ENCODE data around the gene KRTAP20-4. TPM values are rescaled to one million over a fixed set of nuclear protein-coding genes. Genes with fewer than 3 reads are reported as not detected.

KRTAP20-4 gene
- total RNA-seq, result not detected

- no peak for ATAC-seq
These were observed at the start of gene KRTAP20-4 for GRCh38 chr21:30620522-30620921. Gene KRTAP20-4, plus strand, starts transcription at chr21:30620627.

GRCh38 chr21:30577766-30578165 lies 42.7 kb upstream of the KRTAP20-4 start:
- ATAC-seq, result no peak

GRCh38 chr21:30579346-30579745 lies 41.1 kb upstream of the KRTAP20-4 start:
- no peak for ATAC-seq

- ATAC-seq, result no peak
These were observed 40.3 kb upstream of the KRTAP20-4 start for GRCh38 chr21:30580132-30580531.

GRCh38 chr21:30582870-30583269 lies 37.6 kb upstream of the KRTAP20-4 start:
- no peak for ATAC-seq

- no peak for ATAC-seq
These were observed 30.1 kb upstream of the KRTAP20-4 start, which contains the start of gene KRTAP22-2 for GRCh38 chr21:30590297-30590696. Gene KRTAP22-2, minus strand, starts transcription at chr21:30590397.

GRCh38 chr21:30592140-30592539 lies 28.3 kb upstream of the KRTAP20-4 start, which contains the start of gene KRTAP6-3:
Gene KRTAP6-3, plus strand, starts transcription at chr21:30592440. Its CDS starts 6 bp downstream, at chr21:30592446.
- ATAC-seq, result no peak

- ATAC-seq, result no peak
These were observed 21.6 kb upstream of the KRTAP20-4 start, which contains the start of gene KRTAP6-2 for GRCh38 chr21:30598802-30599201. Gene KRTAP6-2, minus strand, starts transcription at chr21:30598902. Its CDS starts 28 bp downstream, at chr21:30598874.

GRCh38 chr21:30600787-30601186 lies 19.6 kb upstream of the KRTAP20-4 start, which contains the start of gene KRTAP22-1:
Gene KRTAP22-1, plus strand, starts transcription at chr21:30601087.
- ATAC-seq, result no peak

- no peak for ATAC-seq
These were observed 14.5 kb upstream of the KRTAP20-4 start for GRCh38 chr21:30605968-30606367.

GRCh38 chr21:30612132-30612531 lies 8.3 kb upstream of the KRTAP20-4 start:
- no peak for ATAC-seq

GRCh38 chr21:30613836-30614235 lies 6.6 kb upstream of the KRTAP20-4 start, which contains the start of gene KRTAP6-1:
Gene KRTAP6-1, minus strand, starts transcription at chr21:30613930. Its CDS starts 26 bp downstream, at chr21:30613904.
- no peak for ATAC-seq

- no peak for ATAC-seq
These were observed 5.2 kb upstream of the KRTAP20-4 start for GRCh38 chr21:30615199-30615598.

- no peak for ATAC-seq
These were observed 4.3 kb upstream of the KRTAP20-4 start, which contains the start of gene KRTAP20-1 for GRCh38 chr21:30616125-30616524. Gene KRTAP20-1, plus strand, starts transcription at chr21:30616425. Its CDS starts 30 bp downstream, at chr21:30616455.

GRCh38 chr21:30620080-30620479 lies 347 bp upstream of the KRTAP20-4 start:
- ATAC-seq, result no peak

- no peak for ATAC-seq
These were observed 2.9 kb downstream of the KRTAP20-4 start for GRCh38 chr21:30623362-30623761.

GRCh38 chr21:30625449-30626165 lies 5.2 kb downstream of the KRTAP20-4 start:
- no peak for ATAC-seq

- no peak for ATAC-seq
These were observed 7.7 kb downstream of the KRTAP20-4 start for GRCh38 chr21:30628109-30628508.

- no peak for ATAC-seq
These were observed 8.8 kb downstream of the KRTAP20-4 start for GRCh38 chr21:30629200-30629599.

GRCh38 chr21:30634906-30635305 lies 14.5 kb downstream of the KRTAP20-4 start, which contains the start of gene KRTAP20-2:
Gene KRTAP20-2, plus strand, starts transcription at chr21:30635206. Its CDS starts 58 bp downstream, at chr21:30635264.
- ATAC-seq, result no peak

GRCh38 chr21:30638686-30639085 lies 18.3 kb downstream of the KRTAP20-4 start:
- ATAC-seq, result no peak

GRCh38 chr21:30642564-30642963 lies 22.1 kb downstream of the KRTAP20-4 start, which contains the start of gene KRTAP20-3:
Gene KRTAP20-3, plus strand, starts transcription at chr21:30642864.
- no peak for ATAC-seq

GRCh38 chr21:30646904-30647414 lies 26.5 kb downstream of the KRTAP20-4 start:
- ATAC-seq, result no peak

GRCh38 chr21:30652891-30653290 lies 32.5 kb downstream of the KRTAP20-4 start:
- no peak for ATAC-seq
